OCI-M1 (cell line): ENCODE data around the gene RCOR1.

Experiments used
- DNase-seq: peaks from one replicate; lab custom pipeline; 2025; lab: John Stamatoyannopoulos, UW

Gene RCOR1

DNA sequence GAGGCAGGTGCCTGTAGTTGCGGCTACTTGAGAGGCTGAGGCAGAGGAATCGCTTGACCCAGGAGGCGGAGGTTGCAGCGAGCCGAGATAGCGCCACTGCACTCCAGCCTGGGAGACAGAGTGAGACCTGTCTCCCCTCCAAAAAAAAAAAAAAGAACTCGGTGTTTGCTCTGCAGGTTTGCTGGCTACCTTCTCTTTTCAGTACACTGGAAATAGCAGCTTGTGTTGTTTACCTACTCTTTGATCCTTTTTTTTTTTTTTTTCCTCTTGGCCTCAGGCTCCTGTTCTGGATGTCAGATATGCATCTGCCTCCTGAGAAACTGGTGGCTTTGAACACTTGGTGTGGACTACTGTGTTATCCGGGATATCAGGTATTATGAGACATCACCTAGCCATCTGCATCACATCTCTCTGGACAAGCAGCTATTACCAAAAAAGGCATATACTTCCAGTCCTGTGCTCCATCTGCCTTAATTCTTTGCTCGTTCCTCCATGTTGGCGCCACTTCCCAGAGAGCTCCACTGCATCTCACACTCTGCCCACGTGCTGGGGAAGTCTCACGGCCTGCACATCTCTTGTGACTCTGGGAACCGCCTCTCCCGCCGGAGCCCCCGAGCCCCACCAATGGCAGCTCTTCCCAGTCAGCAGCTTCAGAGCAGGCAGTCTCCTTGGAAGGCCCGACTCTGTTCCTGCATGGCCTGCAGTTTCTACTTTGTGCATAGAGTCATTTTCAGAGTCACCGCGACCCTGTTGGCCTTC, 133.9 kb downstream of the RCOR1 start:
- DNase-seq: no peak

DNA sequence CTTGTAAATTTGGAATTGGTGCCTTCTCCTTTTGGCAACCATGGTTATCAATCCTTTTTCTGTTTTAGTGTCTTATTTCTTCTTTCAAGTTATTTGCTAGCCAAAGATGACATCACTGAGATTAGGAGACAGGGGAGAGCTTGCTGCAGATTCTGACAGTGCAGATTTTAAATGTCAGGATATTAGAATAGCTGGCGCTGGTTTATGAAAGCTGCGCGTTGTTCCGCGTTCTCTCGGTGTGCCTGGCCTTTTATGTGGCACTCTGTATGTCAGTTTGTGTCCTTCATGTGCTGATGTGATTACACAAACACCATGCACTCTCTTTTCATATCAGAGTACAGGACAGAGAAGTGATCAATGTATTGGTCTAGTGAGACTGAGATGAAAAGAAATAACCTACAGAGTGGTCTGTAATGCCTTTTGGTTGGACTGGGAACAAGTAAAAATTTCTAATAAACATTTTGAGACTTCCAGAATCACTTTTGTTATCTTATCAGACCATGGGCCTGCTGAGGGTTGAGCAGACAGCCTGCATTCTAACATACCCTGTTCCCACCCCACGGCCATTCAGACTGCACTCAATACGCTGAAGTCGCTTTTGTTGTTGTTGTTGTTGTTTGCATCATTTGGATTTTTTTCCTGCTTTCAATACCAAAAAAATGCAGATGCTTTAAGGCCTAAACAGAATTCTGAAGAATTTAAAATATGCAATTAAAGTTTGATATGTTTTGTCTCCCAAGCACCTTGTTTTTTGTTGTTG, 135.1 kb downstream of the RCOR1 start:
- no peak for DNase-seq

- no peak for DNase-seq
These were observed 136.1 kb downstream of the RCOR1 start for GRCh38 chr14:102728501-102728900.

DNA sequence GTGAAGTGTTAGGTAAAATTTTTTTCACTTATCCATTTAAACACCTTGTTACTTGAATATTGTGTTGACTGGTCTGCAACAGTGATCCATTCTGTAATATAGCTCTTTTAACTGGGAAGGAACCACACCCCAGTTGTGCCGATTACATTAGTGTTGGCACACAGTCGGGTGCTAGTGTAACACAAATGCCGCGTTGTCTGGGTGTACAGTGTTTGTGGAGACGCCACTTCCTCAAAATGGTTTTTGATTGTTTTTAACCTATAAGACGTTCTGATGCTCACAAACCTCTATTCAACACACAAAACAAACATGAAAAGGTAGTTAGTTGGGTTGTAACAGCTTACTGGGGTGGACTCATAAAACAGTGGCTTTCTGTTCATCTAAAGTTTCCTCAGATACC, 136.8 kb downstream of the RCOR1 start:
- DNase-seq: no peak

DNA sequence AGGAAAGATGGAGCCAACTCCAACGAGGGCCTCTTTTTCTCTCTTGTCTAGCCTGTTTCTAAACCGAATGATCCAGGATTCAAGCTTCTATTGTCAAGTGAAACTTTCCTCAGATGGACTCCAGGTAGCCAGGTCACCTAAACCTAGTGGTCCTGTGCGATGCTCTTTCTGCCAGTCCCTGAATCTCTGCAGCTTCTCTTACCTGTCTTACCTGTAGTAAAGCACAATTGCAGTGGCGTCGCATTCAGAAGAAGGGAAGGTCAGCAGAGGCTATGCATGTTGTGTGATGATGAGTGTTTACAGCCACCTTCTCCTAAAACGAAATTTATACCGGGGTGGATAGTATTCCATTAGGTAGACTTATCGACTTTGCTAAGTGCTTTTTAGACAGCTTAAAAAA, 137.4 kb downstream of the RCOR1 start:
- no peak for DNase-seq

DNA sequence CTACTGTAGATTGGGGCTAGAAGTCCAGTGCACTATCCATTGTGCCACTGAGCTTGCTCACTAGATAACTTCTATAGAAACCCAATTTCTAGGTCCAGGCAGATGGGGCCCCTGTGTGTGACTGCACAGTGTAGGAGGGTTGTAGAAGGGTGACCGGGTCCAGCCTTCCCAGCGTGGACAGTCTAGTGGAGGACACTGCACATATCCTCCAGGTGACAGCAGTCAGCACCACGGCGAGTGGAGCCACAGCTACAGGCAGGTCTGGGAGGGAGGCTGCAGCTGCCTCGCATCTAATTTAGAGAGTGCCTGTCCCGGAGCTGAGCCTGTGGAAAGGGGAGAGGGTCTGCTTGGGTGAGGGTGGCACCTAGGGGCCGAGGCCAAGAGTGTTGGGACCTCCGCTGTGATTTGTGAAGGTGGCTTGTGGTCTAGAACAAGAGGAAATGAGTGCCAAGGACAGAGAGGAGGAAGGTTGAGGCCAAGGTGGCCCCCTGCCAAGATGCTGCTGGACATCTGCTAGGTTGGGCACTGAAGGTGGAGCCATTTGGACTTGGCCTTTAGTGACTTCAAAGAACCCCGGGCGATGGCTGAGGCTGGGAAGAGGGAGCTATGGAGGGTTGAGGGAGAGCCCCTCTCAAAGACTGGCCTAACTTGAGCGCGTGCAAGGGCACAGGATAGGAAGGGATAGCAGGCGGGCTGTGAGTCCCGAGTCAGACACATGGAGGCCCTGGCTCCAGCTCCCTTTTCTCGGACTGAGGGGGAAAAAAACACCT, 138.8 kb downstream of the RCOR1 start:
- DNase-seq: no peak

DNA sequence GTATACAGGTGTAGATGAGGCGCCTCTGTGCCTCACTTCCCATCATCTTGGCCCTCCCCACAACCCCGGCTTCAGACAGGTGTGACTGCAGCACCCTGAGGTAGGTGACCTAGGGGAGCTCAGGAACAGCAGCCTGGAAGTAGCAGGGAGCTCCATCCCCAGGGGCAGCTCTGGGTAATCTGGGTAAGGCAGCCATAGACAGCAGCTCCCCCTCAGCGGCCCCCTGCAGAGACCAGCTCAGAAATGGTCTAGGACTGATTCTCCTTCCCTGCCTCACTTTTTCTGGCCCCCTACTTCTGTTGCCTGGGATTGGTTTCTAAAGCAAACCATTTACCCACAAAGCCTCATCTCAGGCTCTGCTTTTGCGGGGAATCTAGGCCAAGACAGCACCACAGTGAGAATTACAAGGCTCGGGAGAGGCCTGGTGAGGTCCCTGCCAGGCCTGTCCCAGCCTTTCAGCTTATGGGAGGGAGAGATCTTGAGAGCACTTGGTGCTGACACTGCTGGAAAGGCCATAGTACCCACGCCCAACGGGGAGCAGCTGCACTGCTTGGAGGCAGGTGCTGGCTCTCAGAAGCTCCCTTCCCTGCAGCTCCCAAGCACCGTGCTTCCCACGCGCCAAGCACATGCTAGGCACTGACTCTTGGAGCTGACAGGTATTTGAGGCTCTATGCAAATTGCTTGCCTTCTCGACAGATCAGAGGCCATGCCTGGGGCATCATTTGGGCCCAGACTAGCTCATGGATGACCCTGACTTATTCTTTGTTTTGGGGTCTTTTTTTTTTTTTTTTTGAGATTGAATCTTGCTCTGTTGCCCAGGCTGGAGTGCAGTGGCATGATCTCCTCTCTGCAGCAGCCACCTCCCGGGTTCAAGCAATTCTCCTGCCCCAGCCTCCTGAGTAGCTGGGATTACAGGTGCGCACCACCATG, 139.7 kb downstream of the RCOR1 start:
- DNase-seq: no peak

- DNase-seq: no peak
These were observed 140.5 kb downstream of the RCOR1 start for GRCh38 chr14:102732924-102733323.

DNA sequence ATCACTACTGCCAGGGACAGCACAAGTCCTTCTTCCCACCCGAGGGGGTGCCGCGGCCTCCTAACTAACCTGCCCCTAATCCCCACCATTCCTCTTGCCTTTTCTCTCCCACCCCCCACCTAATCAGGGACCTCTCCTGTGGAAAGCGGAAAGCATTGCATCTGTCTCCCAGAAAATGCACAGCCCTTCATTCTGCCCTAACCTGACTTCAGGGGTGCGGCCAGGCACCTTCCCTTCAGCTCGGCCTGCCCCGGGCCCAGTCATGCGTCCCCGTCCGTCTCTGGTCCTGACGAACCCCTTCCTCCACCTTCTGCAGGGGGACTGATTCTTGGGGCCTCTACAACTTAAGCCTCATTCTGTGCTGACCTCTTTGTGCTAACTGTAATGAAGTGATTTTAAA, 140.9 kb downstream of the RCOR1 start:
- DNase-seq: no peak

DNA sequence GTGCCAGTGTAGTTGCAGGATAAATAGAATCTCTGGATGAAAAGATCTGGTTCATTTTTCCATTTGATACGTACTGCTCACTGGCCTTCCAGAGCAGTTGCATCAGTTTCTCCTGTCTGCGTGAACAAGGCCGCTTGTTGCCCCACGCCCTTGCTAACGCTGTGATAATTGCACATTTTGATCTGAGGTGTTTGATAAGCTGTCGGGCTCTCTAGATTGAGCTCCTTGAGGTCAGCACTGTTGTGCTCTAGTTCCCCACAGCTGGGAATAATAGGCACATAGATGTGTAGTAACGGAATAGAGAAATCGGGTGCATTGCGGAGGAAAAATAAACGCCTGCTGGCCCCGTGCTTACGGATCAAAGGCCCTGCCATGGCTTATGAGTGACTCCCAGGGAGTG, 142.0 kb downstream of the RCOR1 start:
- DNase-seq: no peak

- DNase-seq: no peak
These were observed 144.5 kb downstream of the RCOR1 start for GRCh38 chr14:102736956-102737355.

DNA sequence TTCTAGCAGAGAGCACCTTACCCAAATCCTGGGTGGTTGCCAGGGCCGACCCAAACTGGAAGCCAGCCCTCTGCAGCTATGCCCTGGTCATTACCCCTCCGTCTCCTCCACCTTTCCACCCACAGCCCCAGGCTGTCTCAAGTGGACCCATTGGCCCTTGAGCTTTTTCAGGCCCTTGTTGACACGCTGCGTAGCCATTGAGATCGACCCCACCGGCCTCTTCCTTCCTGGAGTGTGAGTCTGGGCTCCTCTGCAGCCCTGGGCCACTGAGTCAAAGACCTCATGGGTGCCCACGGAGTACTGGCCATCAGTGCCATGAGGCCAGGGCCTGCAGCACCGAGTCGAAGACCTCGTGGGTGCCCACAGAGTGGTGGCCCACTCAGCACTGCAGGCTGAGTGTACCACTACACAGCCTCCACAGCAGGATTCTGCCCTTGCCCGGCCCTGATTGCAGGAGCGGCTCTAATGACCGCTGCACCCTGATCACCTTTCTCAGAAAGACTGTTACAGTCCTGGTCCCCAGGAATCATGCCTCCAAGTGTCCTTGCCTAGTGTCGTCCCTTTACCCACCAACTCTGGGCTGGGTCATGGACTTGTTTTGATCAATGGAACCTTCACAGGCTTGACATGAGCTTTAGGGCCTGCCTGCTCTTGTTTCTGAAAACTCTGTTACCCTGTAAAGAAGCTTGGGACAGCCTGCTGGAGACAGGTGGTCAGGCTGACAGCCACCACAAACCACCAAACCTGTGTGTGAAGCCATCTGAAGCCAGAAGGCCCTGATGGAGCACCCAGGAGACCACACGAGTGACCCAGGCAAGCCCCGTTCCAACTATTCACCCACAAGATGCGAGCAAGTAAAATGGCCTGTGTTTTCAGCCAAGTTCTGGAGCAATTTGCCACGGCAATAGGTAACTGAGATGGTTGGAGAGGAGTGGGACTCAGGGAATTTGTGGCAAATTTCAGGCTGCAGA, 145.2 kb downstream of the RCOR1 start:
- no peak for DNase-seq

- DNase-seq: no peak
These were observed 146.1 kb downstream of the RCOR1 start for GRCh38 chr14:102738373-102739189.

- DNase-seq: no peak
These were observed 146.7 kb downstream of the RCOR1 start for GRCh38 chr14:102739190-102739469.

- no peak for DNase-seq
These were observed 154.4 kb downstream of the RCOR1 start for GRCh38 chr14:102746634-102747438.

DNA sequence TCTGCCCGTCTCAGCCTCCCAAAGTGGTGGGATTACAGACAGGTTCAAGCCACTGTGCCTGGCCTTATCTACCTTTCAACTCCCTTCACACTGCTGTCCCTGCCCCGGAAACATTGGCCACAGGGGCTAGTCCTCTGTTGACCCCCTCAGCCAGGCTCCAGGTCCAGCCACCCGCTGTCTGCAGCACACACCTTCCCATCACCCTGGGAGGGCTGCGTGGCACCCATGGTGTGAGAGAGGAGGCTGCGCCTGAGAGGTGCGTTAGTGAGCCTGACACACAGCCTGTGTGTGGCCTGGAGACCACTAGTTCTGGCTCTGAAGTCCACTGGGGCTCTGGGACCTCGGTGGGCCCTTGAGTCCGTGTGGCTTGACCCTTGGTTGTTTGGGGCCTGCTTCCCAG, 156.4 kb downstream of the RCOR1 start:
- DNase-seq: no peak

DNA sequence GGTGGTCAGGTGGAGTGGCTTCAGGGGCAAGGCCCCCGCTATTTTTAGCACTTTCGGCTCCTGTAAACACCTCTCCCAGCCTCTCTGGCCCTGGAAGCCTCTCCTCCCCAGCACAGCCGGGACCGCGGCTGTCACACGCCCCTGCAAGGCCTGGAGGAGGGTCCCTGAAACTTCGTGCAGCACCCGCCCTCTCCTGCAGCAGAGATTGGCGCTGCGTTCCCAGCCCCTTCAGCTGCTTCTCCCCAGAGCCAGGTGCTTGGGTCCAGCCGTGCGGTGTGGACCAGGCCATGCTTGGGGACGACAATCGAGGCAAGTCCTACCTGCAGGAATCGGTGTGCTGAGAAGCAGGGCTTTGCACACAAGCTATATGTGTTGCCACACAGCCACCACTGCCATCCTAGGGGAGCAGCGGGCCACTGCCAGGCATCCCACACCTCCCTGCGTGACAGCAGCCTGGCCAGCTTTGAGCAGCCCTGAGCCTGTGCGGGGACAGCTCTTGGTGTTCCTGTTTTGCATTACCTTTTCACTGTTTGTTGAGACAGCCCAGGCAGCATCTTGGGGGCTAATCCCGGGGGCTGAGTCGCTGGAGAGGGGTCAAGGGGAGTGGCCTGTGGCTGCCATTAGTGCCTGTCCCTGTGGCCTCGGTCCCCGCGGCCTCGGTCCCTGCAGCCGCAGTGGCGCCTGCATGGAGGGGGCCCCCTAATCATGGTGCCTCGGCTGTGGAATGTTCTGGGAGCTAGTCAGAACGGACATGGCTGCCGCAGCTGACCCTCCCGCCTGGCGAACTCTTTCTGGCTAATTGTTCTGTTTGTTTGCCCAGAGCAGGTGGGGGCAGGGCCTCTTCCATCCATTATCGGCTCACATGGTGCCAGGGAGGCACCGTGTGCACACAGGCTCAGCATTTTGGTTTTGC, 157.2 kb downstream of the RCOR1 start:
- no peak for DNase-seq

- no peak for DNase-seq
These were observed 157.9 kb downstream of the RCOR1 start for GRCh38 chr14:102750376-102750775.
